WERI-Rb-1 (cell line): ENCODE data around the gene IL6R.

Experiments used
- DNase-seq: peaks from one replicate; pipeline ENCODE4 v3.0.0-alpha.2; 2020
- H3K27ac ChIP-seq: fragments of 250-450 bp; sonication (Bioruptor Pico); 2 replicates; pipeline ENCODE4 v1.5.1; 2020; ENCODE audit warnings: mild to moderate bottlenecking, moderate library complexity
- H3K27me3 ChIP-seq: fragments of 250-450 bp; sonication (Bioruptor Pico); 2 replicates; pipeline ENCODE4 v1.5.1; 2021; ENCODE audit warnings: mild to moderate bottlenecking, low read depth, moderate library complexity; ENCODE audit not compliant: insufficient read depth, severe bottlenecking
- H3K36me3 ChIP-seq: fragments of 250-450 bp; sonication (Bioruptor Pico); 2 replicates; pipeline ENCODE4 v1.5.1; 2020; ENCODE audit warnings: mild to moderate bottlenecking, moderate library complexity
- H3K4me3 ChIP-seq: 2 replicates; pipeline ENCODE4 v1.5.1; 2011; ENCODE audit warnings: low read depth, mild to moderate bottlenecking, control low read depth, low read length
- H3K9me3 ChIP-seq: fragments of 250-450 bp; sonication (Bioruptor Pico); 2 replicates; pipeline ENCODE4 v1.5.1; 2021; ENCODE audit warnings: mild to moderate bottlenecking, moderate library complexity; ENCODE audit not compliant: severe bottlenecking
- TF ChIP-seq, protein P1 (sequence below): IDR thresholded peaks from 2 replicates; pipeline ENCODE4 v1.5.1; 2011; ENCODE audit warnings: low read depth, mild to moderate bottlenecking, control low read depth, inconsistent platforms, low read length

IL6R gene

DNA sequence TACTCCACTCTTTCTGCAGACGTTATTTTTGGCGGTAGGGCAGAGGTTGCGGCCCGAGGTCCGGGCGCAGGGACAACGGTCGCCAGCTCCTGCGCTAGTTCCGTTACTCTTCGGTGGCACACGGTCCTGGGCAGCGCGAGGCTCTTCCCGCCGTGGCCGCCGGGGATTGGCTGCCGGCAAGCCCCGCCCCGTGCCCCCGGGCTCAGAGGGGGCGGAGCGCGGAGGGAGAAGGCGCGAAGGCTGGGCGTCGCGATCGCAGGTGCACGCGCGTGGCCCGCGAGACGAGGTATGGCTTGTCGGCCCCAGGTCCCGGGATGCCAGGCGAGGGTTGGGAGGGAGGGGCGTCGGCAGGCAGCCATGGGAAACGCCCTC lies 97.6 kb downstream of the IL6R start:
- Histone ChIP-seq H3K36me3 (no peaks in the 10 kb centered on the region), H3K27ac (no peak overlapping the region), H3K27me3 (peaks cover 100% of the 10 kb centered on the region), H3K4me3 (no peak overlapping the region), H3K9me3 (peaks cover 42% of the 10 kb centered on the region)
- TF ChIP-seq, protein P1, sequence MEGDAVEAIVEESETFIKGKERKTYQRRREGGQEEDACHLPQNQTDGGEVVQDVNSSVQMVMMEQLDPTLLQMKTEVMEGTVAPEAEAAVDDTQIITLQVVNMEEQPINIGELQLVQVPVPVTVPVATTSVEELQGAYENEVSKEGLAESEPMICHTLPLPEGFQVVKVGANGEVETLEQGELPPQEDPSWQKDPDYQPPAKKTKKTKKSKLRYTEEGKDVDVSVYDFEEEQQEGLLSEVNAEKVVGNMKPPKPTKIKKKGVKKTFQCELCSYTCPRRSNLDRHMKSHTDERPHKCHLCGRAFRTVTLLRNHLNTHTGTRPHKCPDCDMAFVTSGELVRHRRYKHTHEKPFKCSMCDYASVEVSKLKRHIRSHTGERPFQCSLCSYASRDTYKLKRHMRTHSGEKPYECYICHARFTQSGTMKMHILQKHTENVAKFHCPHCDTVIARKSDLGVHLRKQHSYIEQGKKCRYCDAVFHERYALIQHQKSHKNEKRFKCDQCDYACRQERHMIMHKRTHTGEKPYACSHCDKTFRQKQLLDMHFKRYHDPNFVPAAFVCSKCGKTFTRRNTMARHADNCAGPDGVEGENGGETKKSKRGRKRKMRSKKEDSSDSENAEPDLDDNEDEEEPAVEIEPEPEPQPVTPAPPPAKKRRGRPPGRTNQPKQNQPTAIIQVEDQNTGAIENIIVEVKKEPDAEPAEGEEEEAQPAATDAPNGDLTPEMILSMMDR: no peak
- no peak for DNase-seq

DNA sequence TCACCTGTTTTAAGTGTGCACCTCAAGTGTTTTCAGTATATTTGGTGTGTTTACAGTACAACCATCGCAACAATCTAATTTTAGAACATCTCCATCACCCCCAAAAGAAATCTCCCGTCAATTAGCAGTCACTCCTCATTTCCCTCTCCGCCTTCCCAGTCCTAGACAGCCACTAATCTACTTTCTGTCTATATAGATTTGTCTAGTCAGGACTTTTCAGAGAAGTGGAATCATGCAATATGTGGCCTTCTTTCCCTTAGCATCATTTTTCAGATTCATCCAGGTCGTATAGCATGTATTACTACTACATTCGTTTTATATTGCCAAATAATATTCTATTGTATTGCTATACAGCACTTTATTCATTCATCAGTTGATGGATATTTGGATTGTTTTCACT lies 98.8 kb downstream of the IL6R start:
- H3K36me3 ChIP-seq: no peaks in the 10 kb centered on the region
- peaks cover 42% of the 10 kb centered on the region for H3K9me3 ChIP-seq
- H3K27ac ChIP-seq: no peak overlapping the region
- peaks cover 100% of the 10 kb centered on the region for H3K27me3 ChIP-seq
- TF ChIP-seq, protein P1: no peak
- no peak overlapping the region for H3K4me3 ChIP-seq
- no peak for DNase-seq

DNA sequence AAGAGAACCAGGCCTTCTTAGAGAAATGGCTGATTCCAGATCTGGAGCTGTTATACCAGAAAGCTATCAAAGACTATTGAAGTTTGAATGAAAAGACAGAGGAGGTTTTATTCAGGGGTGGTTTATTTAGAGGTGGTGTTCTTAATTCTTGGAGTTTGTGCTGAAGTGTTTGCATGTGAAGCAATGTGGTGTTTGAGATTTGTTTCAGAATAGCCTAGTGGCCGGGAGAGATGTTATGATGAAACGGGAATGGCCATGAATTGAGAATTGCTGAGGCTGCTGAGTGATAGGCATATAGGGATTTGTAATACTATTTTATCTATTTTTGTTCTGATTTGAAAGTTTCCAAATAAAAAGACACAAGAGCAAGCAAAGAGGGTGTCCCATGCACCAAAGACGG lies 107.6 kb downstream of the IL6R start:
- Histone ChIP-seq H3K4me3 (no peak overlapping the region), H3K9me3 (peaks cover 2% of the 10 kb centered on the region), H3K27ac (no peak overlapping the region), H3K36me3 (no peaks in the 10 kb centered on the region), H3K27me3 (peaks cover 60% of the 10 kb centered on the region)
- TF ChIP-seq, protein P1: no peak
- no peak for DNase-seq

DNA sequence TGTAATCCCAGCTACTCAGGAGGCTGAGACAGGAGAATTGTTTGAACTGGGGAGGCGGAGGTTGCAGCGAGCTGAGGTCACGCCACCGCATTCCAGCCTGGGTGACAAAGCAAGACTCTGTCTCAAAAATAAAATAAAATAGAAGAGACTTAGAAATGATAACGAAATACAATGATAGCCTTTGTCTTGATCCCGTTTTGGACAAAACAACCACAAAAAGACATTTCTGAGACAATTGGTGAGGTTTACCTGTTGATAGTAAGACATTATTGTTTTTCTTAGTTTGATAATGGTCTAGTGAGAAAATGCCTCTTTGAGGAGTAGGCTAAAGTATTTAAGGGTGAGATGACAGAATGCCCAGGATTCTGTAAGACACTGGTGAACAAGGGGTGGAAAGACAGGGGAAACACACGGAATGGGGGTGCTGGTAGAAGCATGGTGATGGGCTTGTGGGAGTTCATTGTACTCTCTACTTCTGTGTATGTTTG lies 109.0 kb downstream of the IL6R start:
- Histone ChIP-seq H3K27ac (no peak overlapping the region), H3K27me3 (peaks cover 53% of the 10 kb centered on the region), H3K9me3 (peaks cover 2% of the 10 kb centered on the region), H3K4me3 (no peak overlapping the region), H3K36me3 (no peaks in the 10 kb centered on the region)
- TF ChIP-seq, protein P1: no peak
- no peak for DNase-seq

DNA sequence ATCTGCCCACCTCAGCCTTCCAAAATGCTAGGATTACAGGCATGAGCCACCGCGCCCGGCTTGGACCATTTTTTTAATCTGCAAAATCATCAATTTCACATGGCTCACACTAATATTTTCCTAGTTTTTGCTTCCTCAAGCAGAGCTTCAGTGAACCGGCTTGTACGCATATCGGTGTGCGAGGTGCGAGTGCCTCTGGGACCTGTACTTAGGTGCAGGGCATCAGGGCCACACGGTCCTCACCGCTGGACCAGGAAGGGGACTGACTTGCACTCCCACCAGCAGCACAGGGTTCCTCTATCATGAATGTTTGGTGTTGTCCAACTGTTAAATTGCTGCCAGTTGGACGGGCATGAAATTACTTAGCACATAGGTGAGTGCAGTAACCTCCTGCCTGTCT lies 112.5 kb downstream of the IL6R start:
- TF ChIP-seq, protein P1: no peak
- Histone ChIP-seq H3K36me3 (no peaks in the 10 kb centered on the region), H3K27ac (no peak overlapping the region), H3K4me3 (no peak overlapping the region), H3K27me3 (peaks cover 55% of the 10 kb centered on the region), H3K9me3 (no peaks in the 10 kb centered on the region)
- no peak for DNase-seq
